HUDEP-2 (cell line): ENCODE data around the gene DPYD.
A peak's percentile ranks its signal among the peaks of the same experiment; 100 is the strongest.

ENCODE experiments used
- DNase-seq, 76 experiments: peaks; one replicate each; lab custom pipeline; 2025; ENCODE audit not compliant: unreplicated experiment in 76 of 76; lab: John Stamatoyannopoulos, UW

DPYD gene

DNA sequence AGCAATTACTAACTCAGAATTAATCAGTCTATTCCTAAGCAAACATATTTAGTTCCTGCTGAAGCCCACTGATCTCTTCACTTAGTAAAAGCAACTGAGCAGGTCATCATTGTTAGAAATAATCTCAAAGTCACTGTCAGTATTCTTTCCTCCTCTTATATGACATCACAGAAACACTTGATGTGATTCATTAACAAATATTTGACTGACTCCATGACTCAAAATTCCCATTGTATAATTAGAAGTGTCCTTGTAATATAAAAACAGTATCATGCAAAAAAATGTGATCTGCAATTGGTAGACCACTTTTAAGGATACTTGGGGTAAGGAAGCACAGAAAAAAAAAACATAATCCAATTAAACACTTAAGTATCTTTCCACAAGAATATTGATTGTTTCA, 194.4 kb downstream of the DPYD start:
- DNase-seq: no peak

DNA sequence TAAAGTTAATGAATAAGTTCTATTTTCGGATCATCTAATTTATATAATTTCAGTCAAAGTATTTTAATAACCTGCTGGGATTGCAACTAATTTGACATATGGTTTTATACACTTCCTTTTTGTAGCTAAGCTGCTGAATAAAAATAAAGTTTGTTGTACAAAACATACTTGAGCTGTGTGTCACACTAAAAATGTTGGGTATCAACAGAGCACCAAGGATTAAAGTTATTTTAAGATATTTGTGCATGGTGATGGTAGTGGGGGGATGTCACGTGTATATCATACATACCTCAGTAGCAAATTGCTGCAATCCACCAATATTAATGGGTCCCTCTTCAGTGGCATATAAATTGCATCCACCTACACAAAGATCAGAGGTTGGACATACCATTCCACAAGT, 199.6 kb downstream of the DPYD start:
- DNase-seq: no peak

DNA sequence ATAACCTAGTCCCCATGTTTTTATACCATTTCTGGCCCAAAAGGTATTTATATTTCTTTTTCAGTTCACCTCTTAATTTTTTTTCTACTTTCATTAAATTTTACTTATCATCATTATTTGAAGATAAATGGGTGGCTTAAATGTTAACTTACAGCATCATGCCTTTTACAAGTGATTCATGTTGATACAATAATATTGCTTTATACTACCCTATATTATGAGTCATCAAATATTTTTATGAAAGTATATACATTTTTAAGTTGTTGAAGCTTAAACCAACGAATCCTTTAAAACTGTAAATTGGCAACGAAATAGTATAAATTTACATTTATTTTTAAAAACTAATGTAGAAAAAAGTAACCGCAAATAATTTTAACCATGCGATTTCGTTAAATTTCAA, 207.9 kb downstream of the DPYD start:
- DNase-seq: no peak

DNA sequence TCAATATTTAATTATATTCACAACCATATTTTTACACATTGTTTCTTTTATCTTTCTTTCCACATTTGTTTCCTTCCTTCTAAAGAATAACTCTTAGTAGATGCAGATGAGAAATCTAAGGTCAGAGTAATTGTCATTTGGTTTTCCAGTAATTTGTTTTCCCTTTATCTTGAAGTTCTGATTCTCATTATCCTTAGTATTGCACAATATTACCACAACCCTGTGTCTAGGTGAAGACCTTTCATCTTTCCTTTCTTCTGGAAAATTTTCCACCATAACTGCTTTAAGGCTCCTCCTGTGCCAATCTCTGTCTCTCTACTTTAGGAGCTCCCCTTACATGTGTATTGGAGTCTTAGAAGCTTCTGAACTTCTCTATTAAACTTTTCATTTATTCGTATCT, 209.0 kb downstream of the DPYD start:
- no peak for DNase-seq

DNA sequence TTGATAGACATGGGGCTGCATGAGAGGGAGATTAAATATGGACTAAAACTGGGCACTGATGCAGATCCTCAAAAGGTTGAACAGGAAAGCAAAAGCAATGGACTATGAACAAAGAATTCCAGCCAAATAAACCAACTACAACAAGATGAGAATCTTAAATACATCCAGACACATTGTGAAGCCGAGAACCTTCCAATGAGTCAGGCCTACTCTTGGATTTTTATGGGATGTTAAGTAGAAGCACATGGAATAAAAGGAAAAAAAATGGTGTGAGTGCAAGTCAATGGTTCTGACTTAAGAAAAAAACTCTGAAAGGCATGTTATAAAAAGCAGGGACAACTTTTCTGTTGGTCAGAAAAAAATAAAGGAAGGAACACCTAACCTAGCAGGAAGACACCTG, 227.2 kb downstream of the DPYD start:
- DNase-seq: no peak

DNA sequence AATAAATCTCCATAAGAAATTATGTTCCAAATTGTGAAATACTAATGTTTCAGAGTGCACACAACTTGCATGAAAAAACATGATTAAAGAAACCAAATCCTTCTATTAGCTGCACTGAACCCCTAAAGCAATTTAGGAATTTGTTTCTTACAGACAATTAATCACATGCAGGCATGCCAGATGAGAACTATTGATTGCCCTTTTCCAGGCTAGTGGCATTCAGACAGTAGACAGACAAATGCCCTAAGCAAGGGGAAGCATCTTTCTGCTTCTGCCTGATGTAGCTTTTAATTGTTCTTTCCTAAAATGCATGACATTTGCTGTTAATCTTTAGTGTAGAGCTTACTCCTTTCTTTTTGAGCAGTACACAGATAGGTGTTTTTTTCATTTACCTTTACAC, 229.5 kb downstream of the DPYD start:
- no peak for DNase-seq

DNA sequence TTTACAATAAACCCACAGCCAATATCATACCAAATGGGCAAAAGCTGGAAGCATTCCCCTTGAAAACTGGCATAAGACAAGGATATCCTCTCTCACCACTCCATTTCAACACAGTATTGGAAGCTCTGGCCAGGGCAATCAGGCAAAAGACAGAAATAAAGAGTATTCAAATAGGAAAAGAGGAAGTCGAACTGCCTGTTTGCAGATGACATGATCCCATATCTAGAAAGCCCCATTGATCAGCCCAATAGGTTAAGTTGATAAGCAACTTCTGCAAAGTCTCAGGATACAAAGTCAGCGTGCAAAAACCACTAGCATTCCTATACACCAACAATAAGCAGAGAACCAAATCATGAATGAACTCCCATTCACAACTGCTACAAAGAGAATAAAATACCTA, 235.5 kb downstream of the DPYD start:
- peak in 1 of 76 experiments; percentile 21 for DNase-seq

DNA sequence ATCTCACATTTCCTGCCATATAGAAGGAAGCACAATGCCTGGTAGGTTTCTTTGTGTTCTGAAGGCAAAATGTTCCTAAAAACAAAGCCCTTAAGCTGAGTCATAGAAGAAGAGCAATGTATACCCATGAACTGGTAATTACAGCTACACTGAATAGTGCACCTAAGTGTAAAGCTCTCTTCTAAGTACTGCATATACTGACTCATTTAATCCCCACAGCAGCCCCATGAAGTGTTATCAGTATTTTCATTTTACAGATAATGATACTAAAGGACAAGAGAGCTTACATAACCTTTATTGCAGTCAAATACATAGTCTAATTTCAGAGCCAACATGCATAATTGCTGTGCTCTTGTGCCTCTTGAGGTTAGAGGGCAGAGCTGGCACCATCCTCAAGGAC, 239.9 kb downstream of the DPYD start:
- peak in 1 of 76 experiments; percentile 1 for DNase-seq

DNA sequence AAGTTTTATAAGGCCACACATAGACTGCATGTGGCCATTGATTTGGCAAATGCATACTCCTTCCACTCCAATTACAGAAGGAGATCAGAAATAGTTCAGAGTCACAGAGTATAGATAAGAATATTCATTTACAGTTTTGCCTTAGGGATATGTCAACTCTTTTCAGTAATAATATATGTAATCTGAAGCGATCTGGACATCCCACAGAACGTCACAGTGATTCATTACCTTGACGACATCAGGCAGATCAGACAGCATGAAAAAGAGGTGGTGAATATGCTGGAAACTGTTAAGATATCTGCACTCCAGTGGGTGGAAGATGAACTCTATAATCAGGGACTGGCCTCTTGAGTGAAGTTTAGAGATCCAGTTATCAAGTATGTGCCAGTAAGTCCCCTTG, 240.4 kb downstream of the DPYD start:
- DNase-seq: no peak

DNA sequence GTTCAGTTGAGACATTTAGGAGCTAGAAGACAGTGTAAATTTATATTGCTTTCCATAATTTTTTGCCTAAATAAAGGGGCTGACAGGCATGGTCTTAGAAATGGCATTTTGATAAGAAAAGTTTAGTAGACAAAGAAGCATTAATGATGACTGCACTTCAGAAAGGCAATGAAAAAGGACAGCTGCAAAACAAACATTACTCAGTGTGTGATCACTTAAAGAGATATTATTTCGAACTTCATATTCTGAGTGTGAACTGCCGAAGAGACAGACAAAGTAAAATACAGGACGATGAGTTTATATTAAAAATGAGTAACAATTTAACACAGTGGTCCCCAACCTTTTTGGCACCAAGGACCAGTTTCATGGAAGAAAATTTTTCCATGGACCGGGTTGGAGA, 243.1 kb downstream of the DPYD start:
- DNase-seq: no peak

DNA sequence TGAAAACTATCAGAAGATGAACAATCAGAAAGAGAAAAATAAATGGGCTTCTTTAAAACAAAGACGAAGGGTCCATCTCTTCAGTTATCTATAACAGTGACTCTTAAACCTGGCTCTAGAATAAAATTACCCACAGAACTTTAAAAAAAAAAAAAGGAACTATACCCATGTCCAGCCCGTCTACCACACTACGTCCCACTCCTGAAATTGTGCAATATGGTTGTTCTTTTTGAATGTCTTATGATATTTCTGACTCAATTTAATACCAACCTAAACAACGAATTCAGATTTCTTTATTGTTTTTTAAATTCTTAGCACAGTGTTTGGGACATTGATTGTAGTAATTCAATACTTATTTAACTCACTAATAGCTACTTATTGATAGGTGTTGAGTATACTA, 246.3 kb downstream of the DPYD start:
- no peak for DNase-seq

DNA sequence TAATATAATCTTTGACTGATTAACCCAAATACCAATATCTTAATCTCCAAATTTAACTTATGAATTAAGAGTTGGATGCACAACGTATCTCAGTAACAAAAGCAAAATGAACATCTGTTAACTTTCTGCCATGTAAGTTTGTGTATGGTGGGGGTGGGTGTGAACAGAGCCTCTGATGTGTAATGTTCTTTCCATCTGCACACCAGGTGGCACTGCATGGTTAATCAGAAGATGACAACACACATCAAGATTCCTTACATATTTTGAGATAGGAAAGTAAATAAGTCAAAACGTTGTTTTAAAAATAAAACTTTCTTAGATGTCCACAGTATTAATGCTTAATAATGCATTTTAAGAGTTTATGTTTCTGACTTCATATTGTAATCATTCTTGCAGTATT, 251.9 kb downstream of the DPYD start:
- DNase-seq: peak in 8 of 76 experiments; percentile 1 to 23 (median 3)

DNA sequence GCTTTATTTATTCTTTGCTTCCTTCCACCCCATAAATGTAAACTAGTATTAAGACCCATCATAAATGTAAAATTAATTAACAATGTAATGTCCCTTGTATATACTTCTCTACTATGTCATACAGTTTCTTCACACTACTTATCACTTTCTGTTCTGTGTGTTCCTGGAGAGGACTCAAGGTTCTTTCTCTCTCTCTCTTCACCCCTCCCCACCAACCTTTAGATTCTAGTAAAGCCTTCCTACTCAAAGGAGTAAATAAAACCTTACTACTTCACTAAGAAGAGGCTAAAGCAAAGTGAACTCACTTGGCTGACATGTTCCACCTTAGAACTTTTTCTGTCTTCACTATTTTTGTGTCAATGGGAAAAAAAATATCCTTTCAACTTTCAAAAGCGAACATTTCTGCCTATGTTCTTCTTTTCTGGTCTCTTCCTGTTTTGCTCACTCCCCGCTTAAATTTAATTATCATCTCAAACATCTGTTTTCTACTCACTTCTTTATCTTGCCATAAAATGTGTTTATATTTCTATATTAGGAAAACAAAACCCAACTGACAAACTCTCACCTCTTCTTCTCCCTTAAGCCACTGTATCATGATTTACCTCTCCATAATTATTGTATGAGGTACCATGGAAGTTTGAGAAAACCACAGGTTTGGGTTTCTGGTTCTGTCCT, 260.3 kb downstream of the DPYD start:
- peak in 13 of 76 experiments; percentile 3 to 51 (median 29) for DNase-seq

DNA sequence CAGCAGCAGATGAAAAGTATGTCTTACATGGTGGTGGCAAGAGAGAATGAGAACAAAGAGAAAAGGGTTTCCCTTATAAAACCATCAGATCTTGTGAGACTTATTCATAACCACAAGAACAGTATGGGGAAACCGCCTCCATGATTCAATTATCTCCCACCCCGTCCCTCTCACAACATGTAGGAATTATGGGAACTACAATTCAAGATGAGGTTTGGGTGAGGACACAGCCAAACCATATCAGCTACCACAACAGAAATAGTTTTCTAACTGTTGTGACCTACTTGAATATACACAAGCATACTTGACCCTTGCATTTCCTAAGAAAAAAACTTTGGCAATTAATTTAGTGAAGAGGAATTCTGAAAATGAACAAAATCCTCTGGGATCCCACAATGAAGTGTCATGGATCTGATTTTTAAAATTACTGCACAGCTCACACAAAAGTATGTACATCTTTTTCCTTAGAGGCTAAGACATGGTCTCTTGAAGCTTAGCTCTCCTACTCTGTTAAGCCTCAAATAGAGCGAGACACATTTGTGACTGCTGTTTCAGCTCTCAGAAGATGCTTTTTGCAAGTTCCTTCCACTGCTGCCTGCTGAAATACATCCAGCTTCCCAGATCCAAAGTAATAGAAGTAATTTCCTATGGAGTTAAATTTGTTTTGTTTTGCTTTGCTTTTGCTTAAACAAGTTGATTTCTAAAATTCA, 265.8 kb downstream of the DPYD start:
- DNase-seq: no peak

DNA sequence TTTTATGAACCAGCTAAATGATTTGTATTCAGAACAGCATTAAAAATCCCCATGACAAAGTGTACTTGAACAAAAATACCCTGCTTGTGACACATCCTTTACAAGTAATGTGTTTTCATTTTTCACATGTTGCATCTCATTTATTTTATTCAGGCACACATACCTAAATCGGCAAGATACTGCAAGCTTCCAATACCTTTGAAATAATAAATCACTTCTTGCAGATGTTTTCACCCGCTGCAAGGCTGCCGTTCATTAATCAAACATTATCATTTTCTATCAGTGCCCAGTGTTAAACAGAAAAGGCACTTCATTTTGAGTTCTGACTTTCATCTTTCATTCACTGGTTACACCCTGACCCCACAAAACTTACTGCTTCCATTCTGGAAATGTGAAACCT, 269.6 kb downstream of the DPYD start:
- DNase-seq: no peak

DNA sequence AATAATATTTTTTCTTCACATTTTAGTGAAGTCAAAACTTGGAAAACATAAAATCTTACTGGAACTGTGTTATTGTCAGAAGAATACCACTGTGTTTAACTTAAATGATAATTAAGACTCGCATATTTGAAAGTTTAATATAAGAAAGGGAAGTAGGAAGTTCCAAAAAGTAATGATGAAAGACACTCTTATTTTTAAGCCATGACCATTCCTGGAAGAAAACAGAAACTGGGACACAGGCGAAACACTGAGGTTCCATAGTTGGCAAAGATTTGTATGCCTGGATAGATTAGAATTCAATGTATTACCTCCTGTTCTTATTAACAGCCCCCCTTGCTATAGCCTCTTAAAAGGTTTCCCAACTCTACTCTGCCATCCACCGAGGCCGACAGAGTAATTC, 271.2 kb downstream of the DPYD start:
- DNase-seq: no peak

DNA sequence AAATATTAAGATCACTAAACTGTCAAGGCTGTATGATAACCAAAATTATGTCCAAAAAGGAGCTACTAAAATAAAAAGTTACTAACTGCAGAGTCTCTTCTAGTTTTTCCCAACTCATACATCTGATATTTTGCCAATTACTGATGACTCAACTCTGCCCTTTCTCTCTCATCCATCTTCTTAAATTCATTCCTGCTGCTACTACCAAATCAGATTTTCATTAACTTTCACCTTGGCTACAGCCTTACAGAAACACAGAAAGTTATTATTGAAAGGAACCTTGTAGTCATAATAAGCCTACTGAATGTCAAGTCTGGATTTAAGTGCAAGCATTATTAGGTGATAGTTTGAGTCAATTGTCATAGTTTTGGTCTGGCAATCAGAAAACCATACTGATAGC, 273.1 kb downstream of the DPYD start:
- no peak for DNase-seq

DNA sequence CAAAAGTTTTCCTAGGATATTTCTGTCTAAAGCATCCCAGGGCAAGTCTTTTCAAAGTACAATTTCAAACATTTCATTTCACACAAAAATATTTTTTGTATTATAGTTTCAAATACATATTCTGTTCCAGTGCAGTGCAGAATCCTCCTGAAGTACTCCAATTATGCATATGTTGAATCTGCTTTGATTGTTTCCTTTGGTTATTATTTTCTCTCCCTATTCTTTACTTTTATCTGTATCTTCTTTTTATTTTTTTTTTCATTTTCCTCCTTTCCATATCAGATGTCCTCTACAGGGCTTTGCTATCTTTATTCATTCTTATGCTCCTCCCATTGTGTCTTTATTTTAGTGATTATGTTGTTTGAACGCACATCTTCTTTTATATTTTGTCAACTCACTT, 274.8 kb downstream of the DPYD start:
- no peak for DNase-seq

DNA sequence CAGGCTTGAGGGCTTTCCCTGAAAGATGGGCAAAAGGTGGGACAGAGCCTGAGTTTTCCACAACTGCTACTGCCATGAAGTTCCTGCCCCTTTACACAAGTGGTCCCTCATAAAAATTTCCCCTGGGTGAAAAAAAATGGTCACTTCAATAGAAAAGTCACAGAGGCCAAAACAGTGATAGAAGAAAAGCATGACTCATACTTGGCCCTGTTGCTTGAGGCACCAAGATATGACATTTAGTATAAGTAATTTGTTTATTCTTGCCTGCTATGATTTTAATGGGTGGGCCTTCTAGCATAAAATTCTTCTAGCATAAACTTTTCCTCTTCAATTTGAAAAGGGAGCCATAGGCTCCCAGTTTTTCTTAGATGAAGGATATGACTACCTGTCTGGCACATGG, 280.2 kb downstream of the DPYD start:
- no peak for DNase-seq

DNA sequence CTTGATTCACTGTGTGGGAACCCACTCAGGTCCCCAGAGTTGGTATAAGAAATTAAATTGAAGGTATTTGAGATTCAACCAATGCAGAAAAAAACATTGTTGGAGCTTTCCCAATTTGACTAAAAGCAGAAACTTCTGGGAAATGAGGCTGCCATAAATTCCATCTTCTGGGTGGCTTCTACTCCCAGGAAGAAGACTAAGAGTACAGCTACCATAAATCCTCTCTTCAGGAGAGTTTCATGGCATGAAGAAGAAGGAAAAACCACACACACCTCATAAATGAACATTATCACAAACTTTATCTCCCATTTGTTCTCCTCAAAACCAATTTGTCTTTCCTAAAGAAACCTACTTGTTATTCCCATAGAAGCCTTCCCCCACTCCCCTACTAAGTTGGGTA, 283.9 kb downstream of the DPYD start:
- DNase-seq: no peak

DNA sequence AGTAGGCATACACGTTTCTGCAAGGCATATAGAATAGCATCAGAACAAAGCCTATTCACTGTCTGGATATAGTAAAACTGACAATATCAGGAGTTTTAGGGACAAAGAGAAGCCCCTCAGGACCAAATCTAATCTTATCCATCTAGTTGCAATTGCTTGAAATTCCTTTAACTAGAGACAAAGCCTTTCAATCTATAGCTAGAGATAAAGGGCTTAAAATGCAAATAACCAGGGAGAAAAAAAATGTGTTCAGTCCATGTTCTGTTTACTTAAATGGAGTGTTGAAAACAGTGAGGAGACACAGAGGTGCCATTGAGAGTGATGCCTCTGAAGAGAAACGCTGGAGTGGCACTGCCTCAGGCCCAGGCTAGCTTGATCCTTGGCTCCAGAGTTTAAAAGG, 286.1 kb downstream of the DPYD start:
- DNase-seq: no peak

DNA sequence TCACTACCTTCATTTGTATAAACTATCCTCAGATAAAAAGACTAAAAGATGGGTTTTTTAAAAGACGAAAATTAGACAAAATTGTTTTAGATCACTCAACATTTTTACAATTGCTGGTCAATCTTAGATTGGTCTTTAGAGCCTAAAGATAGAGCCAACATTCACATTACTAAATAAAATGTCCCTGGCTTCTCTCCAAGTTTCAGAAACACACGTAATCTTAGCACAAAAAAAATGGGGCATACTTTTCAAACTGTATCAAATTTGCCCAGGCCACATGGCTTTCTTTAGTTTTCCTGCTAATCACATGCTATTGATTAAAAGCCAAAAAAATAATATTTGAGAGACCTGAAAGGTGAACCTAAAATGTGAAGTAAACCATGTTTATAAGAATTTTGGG, 288.1 kb downstream of the DPYD start:
- no peak for DNase-seq

DNA sequence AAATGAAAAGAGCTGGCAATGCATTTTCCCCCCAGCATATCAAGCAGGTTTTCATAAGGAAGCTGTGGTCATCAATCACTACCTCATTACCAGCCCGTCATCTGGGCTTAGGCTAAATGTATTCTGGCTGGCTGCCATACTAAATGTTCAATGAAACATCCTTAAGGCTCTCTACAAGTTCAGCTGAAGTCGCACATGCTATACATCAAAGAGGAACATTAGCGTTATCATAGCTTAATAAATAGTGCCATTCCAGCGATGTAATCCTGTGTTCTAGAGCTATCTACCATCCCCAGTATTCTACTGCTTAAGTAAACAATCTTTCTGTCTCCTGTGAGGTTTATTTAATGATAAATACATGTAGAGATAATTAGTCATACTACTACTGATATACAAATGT, 288.8 kb downstream of the DPYD start:
- DNase-seq: no peak
